H1 (cell line): ENCODE data around the gene TOMT. TPM values are rescaled to one million over a fixed set of nuclear protein-coding genes. Genes with fewer than 3 reads are reported as not detected.

Source experiments
- CTCF ChIA-PET: fragments of 300-600 bp; sonication (Branson Sonifier 250); formaldehyde crosslinking; loops from one replicate; lab custom pipeline; 2021; ENCODE audit not compliant: partially characterized antibody; lab: Charles Lee
- POLR2A ChIA-PET: fragments of 300-600 bp; sonication (Branson Sonifier 250); formaldehyde crosslinking; loops from one replicate; lab custom pipeline; 2021; ENCODE audit warnings: inconsistent platforms; ENCODE audit not compliant: partially characterized antibody; lab: Charles Lee
- DNase-seq, 2 experiments: peaks; one replicate each; pipeline versions ENCODE4 v3.0.0 to v3.0.0-alpha.2; 2010 to 2022; ENCODE audit warnings: low spot score in 2 of 2, low read depth in 1 of 2, mixed read lengths in 1 of 2
- FAIRE-seq: peaks from 2 replicates; lab custom pipeline; 2011; peaks lifted over from hg19 to GRCh38; lab: Jason Lieb, UNC
- H2AFZ ChIP-seq: 2 replicates; pipeline ENCODE4 v1.8.1; 2012; ENCODE audit warnings: low read length, inconsistent platforms
- H2AK5ac ChIP-seq: 2 replicates; pipeline ENCODE4 v1.6.1; 2013; ENCODE audit warnings: low read depth, low read length
- H2BK120ac ChIP-seq: replicated peaks from 2 replicates; pipeline ENCODE3; 2013; ENCODE audit warnings: low read depth, low read length, inconsistent platforms
- H2BK12ac ChIP-seq: 2 replicates; pipeline ENCODE4 v1.6.1; 2013; ENCODE audit warnings: low read depth, low read length
- H2BK15ac ChIP-seq: 2 replicates; pipeline ENCODE4 v1.6.1; 2013; ENCODE audit warnings: low read length
- H2BK20ac ChIP-seq: 2 replicates; pipeline ENCODE4 v1.6.1; 2013; ENCODE audit warnings: low read length
- H2BK5ac ChIP-seq: 2 replicates; pipeline ENCODE4 v1.6.1; 2013; ENCODE audit warnings: low read depth, low read length
- H3K14ac ChIP-seq: 2 replicates; pipeline ENCODE4 v1.6.1; 2013; ENCODE audit warnings: inconsistent platforms; ENCODE audit not compliant: insufficient read length
- H3K18ac ChIP-seq: 2 replicates; pipeline ENCODE4 v1.6.1; 2013; ENCODE audit warnings: low read length; ENCODE audit errors: extremely low read depth
- H3K23ac ChIP-seq: 2 replicates; pipeline ENCODE4 v1.6.1; 2013; ENCODE audit warnings: inconsistent platforms; ENCODE audit not compliant: insufficient read length
- H3K23me2 ChIP-seq: 2 replicates; pipeline ENCODE4 v1.6.1; 2013; ENCODE audit warnings: low read depth, low read length
- H3K27ac ChIP-seq: 2 replicates; pipeline ENCODE4 v1.6.1; 2011; ENCODE audit warnings: low read depth, low read length, inconsistent platforms
- H3K27me3 ChIP-seq, 4 experiments: replicated peaks in 1 of 4; 1 replicate in 1 of 4; 2 replicates in 3 of 4; pipeline versions ENCODE4 v1.6.1 to v1.8.1; 2011 to 2013; ENCODE audit warnings: low read length in 3 of 4, mild to moderate bottlenecking in 3 of 4, inconsistent platforms in 2 of 4, mixed read lengths in 2 of 4, moderate library complexity in 1 of 4; ENCODE audit not compliant: control insufficient read depth in 3 of 4, insufficient read depth in 3 of 4; ENCODE audit errors: extremely low read depth in 1 of 4
- H3K36me3 ChIP-seq, 4 experiments: 2 replicates each; pipeline versions ENCODE4 v1.6.1 to v1.8.1; 2011 to 2013; ENCODE audit warnings: mild to moderate bottlenecking in 4 of 4, low read length in 3 of 4, moderate library complexity in 2 of 4, control low read depth in 1 of 4, inconsistent platforms in 1 of 4; ENCODE audit not compliant: insufficient read depth in 4 of 4, control insufficient read depth in 2 of 4
- H3K4ac ChIP-seq: replicated peaks from 2 replicates; pipeline ENCODE3; 2013; ENCODE audit warnings: low read length, low read depth, mixed read lengths, inconsistent platforms; ENCODE audit not compliant: insufficient read length
- H3K4me1 ChIP-seq, 4 experiments: replicated peaks in 1 of 4; 1 replicate in 1 of 4; 2 replicates in 3 of 4; pipeline versions ENCODE4 v1.6.1 to v1.8.1; 2011 to 2013; ENCODE audit warnings: low read length in 3 of 4, inconsistent platforms in 2 of 4, mixed read lengths in 1 of 4; ENCODE audit not compliant: insufficient read depth in 4 of 4, control insufficient read depth in 3 of 4
- H3K4me2 ChIP-seq, 2 experiments: 2 replicates each; pipeline versions ENCODE4 v1.6.1 to v1.8.1; 2011 to 2013; ENCODE audit warnings: low read depth in 2 of 2, low read length in 2 of 2, control low read depth in 1 of 2, inconsistent platforms in 1 of 2, mild to moderate bottlenecking in 1 of 2; ENCODE audit not compliant: insufficient read depth in 1 of 2
- H3K4me3 ChIP-seq, 4 experiments: fragments of 200-600, 300-600 bp in 1 of 4; sonication (generic), shearing (Covaris generic), sonication (Bioruptor Twin) in 1 of 4; 2 replicates each; pipeline versions ENCODE4 v1.5.1 to v1.8.1; 2011 to 2016; ENCODE audit warnings: low read length in 4 of 4, low read depth in 3 of 4, control low read depth in 2 of 4, inconsistent platforms in 2 of 4, mild to moderate bottlenecking in 2 of 4, mixed read lengths in 1 of 4, moderate library complexity in 1 of 4; ENCODE audit not compliant: insufficient read depth in 2 of 4; ENCODE audit errors: extremely low read depth in 1 of 4
- H3K56ac ChIP-seq: replicated peaks from 2 replicates; pipeline ENCODE3; 2013; ENCODE audit warnings: low read depth, mild to moderate bottlenecking, mixed read lengths, low read length, inconsistent platforms; ENCODE audit not compliant: insufficient read length
- H3K79me1 ChIP-seq: 2 replicates; pipeline ENCODE4 v1.6.1; 2013; ENCODE audit warnings: low read depth, low read length, control low read depth
- H3K79me2 ChIP-seq, 2 experiments: 2 replicates each; pipeline versions ENCODE4 v1.6.1 to v1.8.1; 2012 to 2013; ENCODE audit warnings: low read length in 2 of 2, mild to moderate bottlenecking in 2 of 2, inconsistent platforms in 1 of 2; ENCODE audit not compliant: insufficient read depth in 2 of 2, control insufficient read depth in 1 of 2
- H3K9ac ChIP-seq, 4 experiments: replicated peaks in 1 of 4; 1 replicate in 1 of 4; 2 replicates in 3 of 4; pipeline versions ENCODE4 v1.6.1 to v1.8.1; 2011 to 2013; ENCODE audit warnings: low read depth in 3 of 4, low read length in 3 of 4, control low read depth in 2 of 4, mild to moderate bottlenecking in 2 of 4, moderate library complexity in 2 of 4, inconsistent platforms in 1 of 4; ENCODE audit errors: extremely low read depth in 1 of 4
- H3K9me3 ChIP-seq, 2 experiments: 2 replicates each; pipeline versions ENCODE4 v1.6.1 to v1.8.1; 2012 to 2013; ENCODE audit warnings: mild to moderate bottlenecking in 2 of 2, moderate library complexity in 2 of 2, control low read depth in 1 of 2, inconsistent platforms in 1 of 2, low read depth in 1 of 2, low read length in 1 of 2, mixed read lengths in 1 of 2; ENCODE audit not compliant: insufficient read depth in 2 of 2
- H4K20me1 ChIP-seq, 2 experiments: replicated peaks in 1 of 2; 2 replicates each; pipeline versions ENCODE3 to v1.8.1; 2011 to 2013; ENCODE audit warnings: inconsistent platforms in 2 of 2, low read length in 2 of 2, mild to moderate bottlenecking in 1 of 2; ENCODE audit not compliant: insufficient read depth in 2 of 2, control insufficient read depth in 1 of 2
- H4K5ac ChIP-seq: 2 replicates; pipeline ENCODE4 v1.6.1; 2013; ENCODE audit warnings: low read length, low read depth, mixed read lengths, inconsistent platforms; ENCODE audit not compliant: insufficient read length
- H4K8ac ChIP-seq: 2 replicates; pipeline ENCODE4 v1.8.0; 2013; ENCODE audit warnings: mild to moderate bottlenecking, moderate library complexity, low read length, inconsistent platforms; ENCODE audit not compliant: insufficient read depth; ENCODE audit errors: extremely low read depth
- H4K91ac ChIP-seq: replicated peaks from 2 replicates; pipeline ENCODE3; 2013; ENCODE audit warnings: low read length, mixed read lengths, inconsistent platforms; ENCODE audit not compliant: insufficient read length
- CBX8 ChIP-seq: fragments of 300-800, 300-1000 bp; sonication (generic); IDR thresholded peaks from 2 replicates; pipeline ENCODE4 v1.7.1; 2016; ENCODE audit warnings: low read depth, low read length, borderline replicate concordance
- CREB1 ChIP-seq: IDR thresholded peaks from 2 replicates; pipeline ENCODE4 v1.6.1; 2012; ENCODE audit warnings: inconsistent platforms
- GABPA ChIP-seq: IDR thresholded peaks from 2 replicates; pipeline ENCODE4 v1.6.1; 2011; ENCODE audit warnings: mild to moderate bottlenecking, low read length, moderate library complexity, borderline replicate concordance; ENCODE audit not compliant: insufficient read depth
- KDM4A ChIP-seq: IDR thresholded peaks from one replicate; pipeline ENCODE4 v1.7.1; 2012; ENCODE audit warnings: low read depth, mild to moderate bottlenecking, moderate library complexity, low read length, inconsistent platforms; ENCODE audit not compliant: severe bottlenecking
- NANOG ChIP-seq: IDR thresholded peaks from 2 replicates; pipeline ENCODE4 v1.6.1; 2011; ENCODE audit warnings: low read length, low read depth, mild to moderate bottlenecking, inconsistent platforms; ENCODE audit not compliant: insufficient read depth, poor library complexity, severe bottlenecking
- PHF8 ChIP-seq: fragments of 200-600 bp; sonication (generic); conservative IDR thresholded peaks from 2 replicates; pipeline ENCODE4 v1.7.1; 2012; ENCODE audit warnings: low read depth, mild to moderate bottlenecking, inconsistent platforms, low read length, moderate library complexity
- TEAD4 ChIP-seq: IDR thresholded peaks from 2 replicates; pipeline ENCODE4 v1.6.1; 2012; ENCODE audit warnings: low read depth, low read length, inconsistent platforms, mixed read lengths
- ZNF274 ChIP-seq: IDR thresholded peaks from 2 replicates; pipeline ENCODE4 v1.7.0; 2012; ENCODE audit warnings: low read length, borderline replicate concordance; ENCODE audit errors: extremely low read depth
- WGBS, 2 experiments: shearing (Covaris generic) in 1 of 2; methylation state at CpG; one replicate each; pipeline versions ENCODE4 v1.1.6 to v1.1.7; 2013 to 2015; ENCODE audit warnings: low lambda C conversion rate in 2 of 2, mixed read lengths in 2 of 2, inconsistent platforms in 1 of 2, low coverage in 1 of 2, missing lambda C conversion rate in 1 of 2; ENCODE audit not compliant: insufficient replicate concordance in 2 of 2, insufficient coverage in 1 of 2, insufficient read length in 1 of 2; ENCODE audit errors: extremely low coverage in 1 of 2, missing lambda C conversion rate in 1 of 2; 5-methylcytosine and 5-hydroxymethylcytosine counted together
- polyA plus RNA-seq, 7 experiments: library from polyadenylated mRNA; depleted of rRNA in 3 of 7; stranded (reverse) in 5 of 7; unstranded in 2 of 7; fragments of >200 nt in 5 of 7; fragments of 200-250 nt in 2 of 7; gene quantifications; 1 replicate in 5 of 7; 2 replicates in 1 of 7; 4 replicates in 1 of 7; pipeline versions ENCODE4 v1.2.1 to v1.2.3, GENCODE V29; 2011 to 2013; ENCODE audit warnings: missing spikeins in 2 of 7, mixed read lengths in 2 of 7
- total RNA-seq: library from RNA; stranded (reverse); fragmentation: NEBNext Ultra II Directional; extraction: Animal tissue kit (Norgen Biotek cat#: 25700); gene quantifications from 2 replicates; pipeline ENCODE4 v1.2.1, GENCODE V29; 2021
- TF ChIP-seq, protein P1 (sequence below), 3 experiments: IDR thresholded peaks; 1 replicate in 2 of 3; 2 replicates in 1 of 3; pipeline versions ENCODE4 v1.5.1 to v1.6.1; 2011; ENCODE audit warnings: low read length in 3 of 3, mild to moderate bottlenecking in 3 of 3, inconsistent platforms in 2 of 3, low read depth in 1 of 3, moderate library complexity in 1 of 3; ENCODE audit not compliant: insufficient read depth in 1 of 3; ENCODE audit errors: control extremely low read depth in 1 of 3
- TF ChIP-seq, protein P2 (sequence below): IDR thresholded peaks from 2 replicates; pipeline ENCODE4 v1.6.1; 2012; ENCODE audit warnings: inconsistent platforms

Gene TOMT
- total and polyA plus RNA-seq, 2 of the 8 experiments (the other 6 are each of a cell fraction or from before 2014, with no cell fraction given): 0.11 TPM; not detected in 1

GRCh38 chr11:72150882-72151281 is 45.2 kb downstream of the TOMT start:
- Histone ChIP-seq H2BK5ac (no peak overlapping the region), H4K91ac (no peak overlapping the region), H3K79me2 (no peaks in the 10 kb centered on the region), H3K36me3 (no peaks in the 10 kb centered on the region), H2AK5ac (no peak overlapping the region), H3K9ac (no peak overlapping the region), H2BK20ac (no peak overlapping the region), H3K56ac (no peak overlapping the region), H2AFZ (no peak overlapping the region), H3K9me3 (no peaks in the 10 kb centered on the region), H2BK15ac (no peak overlapping the region), H3K4me2 (no peak overlapping the region), H3K4me1 (no peaks in the 10 kb centered on the region), H4K5ac (no peak overlapping the region), H3K14ac (no peak overlapping the region), H3K27me3 (no peaks in the 10 kb centered on the region), H4K8ac (no peak overlapping the region), H3K4me3 (no peak overlapping the region), H3K23me2 (no peaks in the 10 kb centered on the region), H3K27ac (no peak overlapping the region), H3K4ac (no peak overlapping the region), H4K20me1 (no peaks in the 10 kb centered on the region), H2BK120ac (no peak overlapping the region), H3K79me1 (no peaks in the 10 kb centered on the region), H3K18ac (no peak overlapping the region), H3K23ac (no peak overlapping the region), H2BK12ac (no peak overlapping the region)
- 93% methylated on average over 4 of the region's 4 CpGs; no CpG with 5 or more reads in 1 of the 2 experiments for WGBS, 2 experiments
- ChIA-PET CTCF (no interaction called here), POLR2A (no interaction called here)
- TF ChIP-seq, protein P1, sequence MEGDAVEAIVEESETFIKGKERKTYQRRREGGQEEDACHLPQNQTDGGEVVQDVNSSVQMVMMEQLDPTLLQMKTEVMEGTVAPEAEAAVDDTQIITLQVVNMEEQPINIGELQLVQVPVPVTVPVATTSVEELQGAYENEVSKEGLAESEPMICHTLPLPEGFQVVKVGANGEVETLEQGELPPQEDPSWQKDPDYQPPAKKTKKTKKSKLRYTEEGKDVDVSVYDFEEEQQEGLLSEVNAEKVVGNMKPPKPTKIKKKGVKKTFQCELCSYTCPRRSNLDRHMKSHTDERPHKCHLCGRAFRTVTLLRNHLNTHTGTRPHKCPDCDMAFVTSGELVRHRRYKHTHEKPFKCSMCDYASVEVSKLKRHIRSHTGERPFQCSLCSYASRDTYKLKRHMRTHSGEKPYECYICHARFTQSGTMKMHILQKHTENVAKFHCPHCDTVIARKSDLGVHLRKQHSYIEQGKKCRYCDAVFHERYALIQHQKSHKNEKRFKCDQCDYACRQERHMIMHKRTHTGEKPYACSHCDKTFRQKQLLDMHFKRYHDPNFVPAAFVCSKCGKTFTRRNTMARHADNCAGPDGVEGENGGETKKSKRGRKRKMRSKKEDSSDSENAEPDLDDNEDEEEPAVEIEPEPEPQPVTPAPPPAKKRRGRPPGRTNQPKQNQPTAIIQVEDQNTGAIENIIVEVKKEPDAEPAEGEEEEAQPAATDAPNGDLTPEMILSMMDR (IDR thresholded peaks at IDR 0.05; ENCODE audit: control extremely low read depth in 1 of 3, insufficient read depth in 1 of 3, low read depth in 1 of 3, low read length in 3 of 3): no peak
- TF ChIP-seq NANOG: no peak
- no peak for TF ChIP-seq ZNF274
- TF ChIP-seq PHF8: no peak
- TF ChIP-seq TEAD4: no peak
- TF ChIP-seq KDM4A: no peak
- TF ChIP-seq CBX8: no peak
- no peak for TF ChIP-seq GABPA
- no peak for TF ChIP-seq CREB1
- TF ChIP-seq, protein P2, sequence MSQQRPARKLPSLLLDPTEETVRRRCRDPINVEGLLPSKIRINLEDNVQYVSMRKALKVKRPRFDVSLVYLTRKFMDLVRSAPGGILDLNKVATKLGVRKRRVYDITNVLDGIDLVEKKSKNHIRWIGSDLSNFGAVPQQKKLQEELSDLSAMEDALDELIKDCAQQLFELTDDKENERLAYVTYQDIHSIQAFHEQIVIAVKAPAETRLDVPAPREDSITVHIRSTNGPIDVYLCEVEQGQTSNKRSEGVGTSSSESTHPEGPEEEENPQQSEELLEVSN: no peak
- no peak for DNase-seq
- no peak for FAIRE-seq
